Endothelial cell of hepatic sinusoid (primary cell): ENCODE results near the gene HES3.

Source experiments
- in situ Hi-C: cut with HindIII; loops from 2 replicates; pipeline ENCODE4 v1.10.0; 2017; ENCODE audit warnings: low sequenced_read_pairs

HES3 gene

DNA sequence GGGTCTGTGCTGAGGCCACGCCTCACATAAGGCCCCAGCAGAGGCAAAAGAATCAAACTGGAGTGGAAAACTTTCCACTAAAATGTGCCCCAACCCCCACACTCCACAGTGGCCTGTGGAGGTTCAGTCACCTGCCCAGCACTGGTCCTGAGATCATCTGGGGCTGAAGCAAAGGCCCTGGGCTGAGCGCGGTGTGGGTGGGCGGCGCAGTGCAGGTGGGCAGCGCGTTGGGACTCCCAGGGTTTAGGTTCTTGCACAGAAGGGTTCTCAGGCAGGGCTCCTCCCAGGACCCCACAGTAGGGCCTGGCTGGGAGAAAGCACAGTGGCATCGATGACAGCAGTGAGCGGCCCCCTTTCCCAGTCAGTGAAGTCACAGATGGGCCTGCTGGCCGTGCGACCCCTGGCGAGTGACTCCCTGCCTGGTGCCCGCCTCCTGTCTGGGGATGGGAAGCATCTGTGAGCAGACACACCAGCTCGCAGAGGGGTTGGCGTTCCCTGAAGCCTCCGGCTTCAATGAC, 30.7 kb downstream of the HES3 start:
- in situ Hi-C loops: no loop called here

DNA sequence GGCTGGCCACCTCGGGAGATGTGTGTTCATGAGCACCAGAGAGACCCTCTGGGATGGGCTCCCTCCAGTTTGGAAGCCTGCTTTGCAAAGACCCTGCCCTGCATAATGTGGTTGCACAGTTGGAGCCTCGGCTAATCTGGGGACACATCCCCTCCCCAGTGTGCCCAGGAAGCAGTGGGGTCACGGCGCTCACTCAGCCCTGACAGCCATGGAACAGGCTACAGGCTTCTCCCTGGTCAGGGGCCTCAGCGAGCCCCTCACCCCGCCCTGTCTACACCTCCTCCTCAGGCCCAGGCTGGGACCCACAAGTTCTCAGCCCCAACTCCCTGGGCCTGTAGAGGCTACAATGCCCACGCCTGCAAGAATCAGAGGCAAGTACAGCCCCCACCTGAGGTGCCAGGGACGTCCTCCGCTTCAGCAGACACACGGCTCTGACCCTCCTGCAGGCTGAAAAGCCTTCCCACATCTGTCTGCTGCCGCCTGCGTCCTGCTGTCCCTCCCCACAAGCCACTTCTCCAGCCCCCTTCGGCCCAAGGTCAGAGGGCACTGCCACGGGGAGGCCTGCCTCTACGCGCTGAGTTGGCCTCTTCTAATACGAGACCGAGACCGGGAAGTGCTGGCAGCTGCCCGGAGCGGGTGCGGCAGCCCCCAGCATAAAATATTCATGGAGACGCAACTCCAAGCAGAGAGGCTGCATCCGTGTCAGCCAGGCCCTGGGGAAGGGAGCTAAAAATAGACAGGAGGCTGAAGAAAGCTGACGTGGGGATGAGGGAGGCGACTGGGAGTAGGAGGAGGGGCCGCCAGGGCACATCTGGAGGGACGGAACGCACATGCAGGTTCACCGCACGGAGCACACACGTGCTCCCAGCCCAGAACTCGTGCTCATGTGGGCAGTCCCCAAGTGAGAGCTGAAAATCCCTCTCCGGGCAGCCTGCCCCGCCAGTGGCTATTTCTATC, 32.1 kb downstream of the HES3 start:
- in situ Hi-C loops: no loop called here

DNA sequence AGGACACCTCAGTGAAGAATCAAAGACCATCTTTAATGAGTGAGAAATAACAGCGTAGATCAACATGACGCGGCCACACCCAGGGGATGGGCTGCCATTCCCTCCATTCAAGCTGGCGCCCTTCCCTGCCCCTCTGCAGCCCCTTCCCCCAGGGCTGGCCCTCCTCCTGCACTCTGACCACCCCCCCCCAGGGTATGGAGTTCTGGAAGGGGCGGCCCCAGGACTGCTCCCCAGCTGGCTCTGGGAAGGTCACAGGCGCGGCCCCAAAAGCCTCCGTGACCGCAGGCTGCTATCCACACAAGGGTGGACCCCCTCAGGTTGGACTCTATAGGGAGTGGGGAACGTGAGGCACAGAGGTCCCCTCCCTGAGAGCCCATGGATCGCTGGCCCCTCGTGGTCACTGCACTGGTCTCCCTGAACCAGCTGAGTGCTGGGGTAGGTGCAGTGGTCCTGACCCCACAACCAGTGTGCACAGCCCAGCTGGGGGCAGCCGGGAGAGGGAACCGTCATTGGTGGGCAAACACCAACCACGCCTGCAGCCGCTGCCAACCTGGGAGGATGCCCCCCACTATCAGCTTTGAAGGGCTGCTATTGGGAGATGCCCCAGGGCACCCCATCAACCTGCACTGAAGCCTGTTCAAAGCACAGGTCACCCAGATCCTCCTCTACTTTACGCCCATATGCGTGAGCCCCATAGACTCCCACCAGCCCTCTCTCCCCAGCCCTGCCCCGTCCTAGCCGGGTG, 33.0 kb downstream of the HES3 start:
- in situ Hi-C loops: no loop called here

DNA sequence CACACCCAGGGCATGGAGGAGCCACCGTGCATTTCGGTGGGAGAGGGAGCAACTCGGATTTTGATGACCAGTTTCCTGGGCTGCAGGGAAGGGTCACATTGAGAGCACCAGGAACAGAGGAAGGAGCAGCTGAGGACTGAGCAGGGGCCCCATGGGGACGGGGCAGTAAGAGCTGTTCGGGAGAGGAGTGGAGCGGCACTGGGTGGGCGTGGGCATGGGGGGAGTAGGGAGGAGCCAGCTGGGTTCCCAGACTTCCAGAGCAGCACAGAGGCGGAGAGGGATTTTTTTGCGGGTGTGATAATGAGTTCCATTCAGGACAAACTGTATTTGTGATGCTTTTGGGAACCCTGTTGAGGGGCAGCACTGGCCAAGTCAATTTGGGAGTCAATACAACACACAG, 34.3 kb downstream of the HES3 start:
- in situ Hi-C loops: no loop called here

DNA sequence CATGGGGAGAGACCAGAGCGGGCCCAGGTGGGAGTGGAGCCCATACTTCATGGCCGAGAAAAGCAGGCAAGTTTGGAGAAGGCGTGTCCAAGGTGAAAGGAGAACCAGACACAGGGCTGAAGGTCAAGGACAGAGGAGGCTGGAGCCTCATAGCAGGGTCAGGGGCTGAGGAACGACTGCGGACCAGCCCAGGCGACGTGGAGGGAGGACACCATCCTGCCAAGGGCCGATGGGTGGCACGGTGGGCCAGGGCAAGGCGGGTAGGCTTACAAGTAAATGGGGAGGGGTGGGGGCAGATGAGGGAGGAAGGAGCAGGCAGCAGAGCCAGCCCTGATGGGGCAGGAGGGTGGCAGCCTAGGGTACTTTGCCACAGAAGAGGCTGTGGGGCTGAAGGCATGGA, 35.1 kb downstream of the HES3 start:
- in situ Hi-C loops: no loop called here

DNA sequence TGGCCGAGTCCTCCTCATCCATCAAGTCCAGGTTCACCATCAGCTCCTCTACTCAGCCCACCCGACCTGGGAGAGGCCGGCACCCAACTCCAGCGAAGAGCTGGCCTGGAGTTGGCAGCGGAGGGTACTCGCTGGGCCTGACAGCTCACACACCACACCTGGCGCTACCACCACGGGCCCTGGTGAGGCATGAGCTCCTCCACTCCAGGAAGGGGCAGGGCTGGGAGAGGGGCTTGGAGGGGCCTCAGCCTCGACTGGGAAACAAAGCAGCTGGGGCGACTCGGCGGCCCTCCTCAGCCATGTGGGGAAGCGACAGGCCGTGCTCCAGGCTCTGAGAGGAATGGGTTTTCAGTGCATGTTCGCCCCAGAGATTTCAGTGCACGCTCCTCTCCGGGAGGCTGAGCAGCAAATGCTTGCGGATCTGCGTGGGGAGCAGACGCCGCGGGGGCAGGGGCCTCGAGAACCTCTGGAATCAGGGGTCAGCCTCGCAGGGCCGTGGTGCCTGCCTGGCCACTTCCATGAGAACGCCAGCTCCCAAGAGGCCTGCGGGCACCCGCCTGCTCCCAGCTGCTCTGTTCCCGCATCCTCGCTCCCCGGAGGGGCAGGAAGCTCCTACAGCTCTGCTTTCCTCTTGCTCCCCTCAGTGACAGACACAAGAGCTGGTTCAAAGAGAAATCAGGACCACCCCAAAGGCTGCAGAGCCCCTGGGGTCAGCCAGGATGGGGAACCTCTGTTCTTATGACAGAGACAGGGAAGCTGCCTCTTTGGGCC, 35.8 kb downstream of the HES3 start:
- in situ Hi-C loops: no loop called here

DNA sequence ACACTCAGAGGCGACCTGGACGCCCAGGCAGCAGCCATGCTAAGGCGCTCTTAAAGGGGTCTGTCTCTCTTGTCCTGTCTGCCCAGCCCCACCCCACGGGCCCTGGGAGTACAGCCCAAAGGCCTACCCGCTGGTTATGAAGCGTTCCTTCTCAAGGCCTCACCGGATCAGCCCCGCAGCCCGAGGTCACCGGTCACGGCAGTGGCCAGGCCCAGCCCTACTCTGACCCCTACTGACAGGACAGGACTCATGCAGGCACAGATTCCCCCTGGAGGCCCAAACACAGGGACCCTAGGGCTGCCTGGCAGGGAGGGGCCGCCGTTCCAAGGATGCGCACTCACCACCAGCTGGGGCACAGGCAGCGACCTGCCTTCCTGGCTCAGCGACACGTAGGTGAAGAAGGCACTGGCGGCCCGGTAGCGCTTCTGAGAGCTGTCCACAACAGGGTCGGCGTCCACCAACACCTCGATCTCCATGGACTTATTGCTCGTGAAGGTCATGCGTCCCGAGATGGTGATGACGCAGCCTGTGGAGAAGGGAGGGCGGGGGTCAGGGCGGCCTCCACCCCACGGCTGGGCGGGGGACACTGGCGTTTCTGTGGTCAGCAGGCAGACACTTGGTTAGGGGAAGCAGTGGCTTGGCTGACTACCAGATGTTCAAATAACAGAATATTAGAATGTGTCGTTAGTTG, 36.9 kb downstream of the HES3 start:
- in situ Hi-C loops: no loop called here

DNA sequence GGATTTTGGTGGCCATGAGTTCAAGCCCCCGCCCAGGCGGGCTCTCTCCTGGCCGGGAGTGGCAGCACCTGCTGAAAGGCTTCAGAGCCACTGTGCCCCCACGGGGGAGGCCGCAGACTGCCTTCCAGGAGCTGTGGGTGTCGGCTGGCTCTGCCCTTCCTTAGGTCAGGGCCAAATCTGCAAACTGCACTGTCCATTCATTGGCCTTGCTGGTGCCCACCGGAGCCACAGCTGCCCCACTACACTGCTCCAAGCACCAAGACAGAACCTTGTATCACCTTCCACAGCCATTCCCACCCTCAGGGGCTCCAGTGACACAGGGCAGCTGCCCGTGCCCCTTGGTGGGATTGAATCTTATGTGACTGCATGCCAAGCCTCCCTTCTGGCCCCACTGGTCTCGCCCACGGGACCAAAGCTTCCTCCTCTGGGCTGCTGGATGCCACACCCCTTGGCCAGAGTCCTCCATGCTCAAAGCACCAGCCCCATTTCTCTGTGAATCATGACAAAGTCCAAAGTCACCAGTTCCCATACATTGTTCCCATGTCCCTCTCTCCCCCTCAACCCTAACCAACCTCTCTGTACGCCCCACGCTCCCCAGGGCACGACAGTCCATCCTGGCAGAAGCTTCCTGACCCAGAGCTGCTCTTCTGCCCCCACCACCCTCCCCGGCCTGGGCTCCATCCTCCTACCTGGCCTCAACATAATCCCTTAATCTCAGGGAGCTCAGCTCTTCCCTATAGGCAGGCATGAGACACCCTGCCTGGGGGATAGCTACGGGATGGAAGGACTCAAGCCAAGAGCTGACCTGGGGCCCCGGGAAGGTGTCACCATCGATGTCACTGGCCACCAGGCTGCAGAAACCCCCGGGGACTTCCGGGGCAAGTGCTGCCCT, 37.8 kb downstream of the HES3 start:
- in situ Hi-C loops: no loop called here

DNA sequence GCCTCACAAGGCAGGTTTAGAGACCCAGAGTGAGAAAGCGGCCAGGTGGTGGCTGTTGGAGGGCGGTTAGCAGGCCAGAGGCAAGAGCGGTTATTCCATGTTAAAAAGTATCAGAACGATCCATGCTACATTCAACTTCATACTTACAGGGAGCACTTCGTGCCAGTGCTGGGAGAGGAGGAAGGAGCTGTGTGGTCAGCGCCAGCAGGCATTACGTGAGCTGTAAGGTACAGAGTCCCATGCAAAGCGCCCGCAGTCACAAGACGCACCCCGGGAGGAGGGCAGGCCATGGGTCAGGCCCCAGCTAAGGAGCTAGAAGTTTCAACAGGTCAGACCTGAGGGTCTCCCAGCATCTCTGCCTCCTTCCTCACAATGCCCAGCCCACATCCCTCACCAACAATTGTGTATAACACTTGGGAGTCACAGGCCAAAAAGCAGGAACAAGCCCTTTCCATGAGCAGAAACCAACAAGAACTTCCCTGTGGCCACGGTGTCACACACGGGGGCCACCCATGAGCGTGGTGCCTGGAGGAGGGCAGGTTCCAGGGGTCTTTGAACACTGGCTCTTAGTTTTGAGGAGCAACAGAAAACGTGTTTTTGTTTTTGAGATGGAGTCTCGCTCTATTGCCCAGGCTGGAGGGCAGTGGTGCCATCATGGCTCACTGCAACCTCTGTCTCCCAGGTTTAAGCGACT, 38.7 kb downstream of the HES3 start:
- in situ Hi-C loops: no loop called here

DNA sequence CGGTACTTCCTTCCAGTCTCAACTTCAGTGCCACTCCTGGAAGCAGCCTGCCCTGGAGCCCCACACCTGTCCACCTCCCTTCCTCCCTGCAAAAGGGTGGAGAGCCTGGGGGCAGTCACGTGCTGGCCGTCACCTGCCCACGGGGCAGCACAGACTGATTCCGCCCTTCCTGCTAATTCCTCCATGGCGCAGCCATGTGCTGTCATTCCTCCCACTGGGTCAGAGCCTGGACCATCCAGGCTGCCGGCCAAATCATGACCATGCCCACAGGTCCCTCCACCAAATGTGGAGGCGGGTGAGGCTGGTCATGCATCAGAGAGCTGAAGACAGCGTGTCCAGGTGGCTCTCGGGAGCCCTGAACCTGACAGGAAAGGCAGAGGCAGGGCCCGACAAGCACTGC, 41.4 kb downstream of the HES3 start:
- in situ Hi-C loops: no loop called here

DNA sequence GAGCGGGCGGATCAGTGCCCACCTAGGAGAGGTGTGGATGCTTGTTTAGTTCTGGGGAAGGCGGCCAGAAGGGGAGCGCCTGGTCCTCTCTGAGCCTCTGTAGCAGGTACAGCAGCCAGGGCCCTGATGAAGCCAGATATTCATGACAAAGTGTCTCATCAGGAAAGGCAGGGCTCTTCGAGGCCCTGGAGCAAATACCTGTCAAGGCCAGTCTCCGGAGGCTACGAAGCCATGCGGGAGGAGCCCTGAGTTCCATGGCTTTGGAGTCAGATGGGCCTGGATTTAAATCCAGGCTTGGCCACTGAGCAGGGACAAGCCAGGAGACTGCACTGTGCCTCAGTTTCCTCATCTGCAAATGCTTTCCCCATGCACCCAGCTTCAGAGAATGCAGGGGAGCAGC, 42.3 kb downstream of the HES3 start:
- in situ Hi-C loops: no loop called here

DNA sequence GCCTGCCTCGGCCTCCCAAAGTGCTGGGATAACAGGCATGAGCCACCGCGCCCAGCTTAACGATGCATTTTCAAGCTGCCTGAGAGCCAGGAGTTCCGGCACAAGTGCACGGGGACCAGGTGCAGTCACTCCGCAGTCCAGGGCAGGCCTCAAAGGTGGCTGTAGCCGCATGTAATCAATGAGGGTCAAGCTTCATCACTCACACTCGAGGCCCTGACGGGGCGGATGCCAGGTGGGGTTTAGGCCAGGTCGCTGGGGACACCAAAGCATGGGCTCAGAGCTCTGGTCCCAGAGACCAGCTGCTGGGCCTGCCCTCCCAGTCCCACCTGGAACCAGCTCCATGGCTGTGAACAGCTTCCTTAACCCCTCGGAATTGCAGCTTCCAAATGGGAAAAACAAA, 43.0 kb downstream of the HES3 start:
- in situ Hi-C loops: no loop called here

DNA sequence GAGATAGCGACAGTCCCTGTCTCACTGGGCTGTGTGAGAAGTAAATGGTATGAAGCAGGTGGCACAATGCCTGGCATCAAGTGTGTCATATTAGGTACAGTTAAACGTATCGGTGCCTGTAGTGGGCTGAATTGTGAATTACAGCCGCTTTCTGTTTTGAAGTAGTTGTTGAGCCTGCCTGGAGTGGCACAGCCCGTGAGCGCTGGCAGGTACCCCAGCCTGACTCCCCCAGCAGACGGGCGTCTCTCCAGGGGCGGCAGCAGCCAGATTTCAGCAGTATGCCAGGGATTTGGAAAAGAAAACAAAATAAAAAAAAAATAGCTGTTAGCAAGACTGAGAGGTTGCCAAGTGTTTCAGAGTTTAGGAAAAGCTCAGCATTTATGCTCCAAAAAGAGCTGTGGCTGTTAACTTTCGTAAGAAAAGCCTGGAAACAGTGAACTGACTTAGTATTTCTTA, 43.5 kb downstream of the HES3 start:
- in situ Hi-C loops: no loop called here

DNA sequence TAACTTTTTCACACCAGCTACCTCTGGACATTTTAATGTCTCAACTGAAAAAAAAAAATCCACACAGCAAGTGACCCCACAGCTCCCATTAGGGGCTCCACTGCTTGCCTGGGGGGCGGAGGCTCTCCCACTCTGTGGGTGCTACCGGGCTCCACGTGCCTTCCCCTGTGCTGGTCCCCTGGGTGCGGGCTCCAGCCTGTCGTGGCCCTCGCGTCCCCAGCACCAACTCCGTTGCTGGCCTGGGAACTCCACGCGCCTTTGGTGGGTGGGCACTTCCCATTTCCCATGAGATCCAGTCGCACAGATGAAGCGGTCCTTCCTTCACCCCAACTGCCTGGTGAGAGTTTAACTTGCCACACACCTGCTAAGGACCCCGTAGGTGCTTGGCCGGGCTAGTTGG, 44.0 kb downstream of the HES3 start:
- in situ Hi-C loops: no loop called here

DNA sequence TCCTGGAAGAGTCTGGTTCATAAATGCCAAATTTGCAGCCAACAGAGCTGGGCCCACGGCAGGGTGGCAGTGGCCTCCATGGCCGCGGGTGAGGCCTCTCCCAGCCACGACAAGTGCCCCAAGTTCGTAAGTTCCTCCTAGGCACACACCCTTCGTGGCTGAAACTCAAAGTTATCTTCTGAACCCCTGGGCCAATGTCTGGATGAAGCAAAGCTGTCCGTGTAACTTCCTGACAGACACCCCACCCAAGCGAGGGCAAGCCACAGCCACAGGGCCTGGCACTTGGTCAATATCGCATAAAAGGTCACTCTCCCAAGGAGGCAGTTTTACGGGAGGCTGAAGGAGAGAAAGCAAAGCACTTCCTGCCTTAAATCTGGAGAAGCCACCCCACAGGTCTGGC, 44.7 kb downstream of the HES3 start:
- in situ Hi-C loops: no loop called here

DNA sequence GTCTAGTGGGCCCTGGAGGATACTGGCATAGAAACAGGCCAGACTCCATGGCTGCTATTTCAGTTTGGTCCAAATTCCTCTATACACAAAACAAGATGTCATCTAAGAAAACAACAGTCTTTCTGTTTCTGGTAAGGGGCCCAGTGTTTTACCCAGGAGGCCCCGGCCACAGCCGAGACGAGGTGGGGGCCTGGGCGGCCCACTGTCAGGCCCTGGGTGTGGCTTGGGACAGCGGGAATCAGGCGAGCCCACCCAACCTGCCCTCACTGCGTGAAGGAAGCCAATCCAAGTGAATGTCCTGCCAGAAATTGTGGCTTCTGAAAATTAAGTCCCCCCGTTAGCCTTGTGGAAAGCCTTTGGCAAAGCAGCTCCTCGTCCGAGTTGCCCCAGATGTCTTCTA, 48.1 kb downstream of the HES3 start:
- in situ Hi-C loops: no loop called here

DNA sequence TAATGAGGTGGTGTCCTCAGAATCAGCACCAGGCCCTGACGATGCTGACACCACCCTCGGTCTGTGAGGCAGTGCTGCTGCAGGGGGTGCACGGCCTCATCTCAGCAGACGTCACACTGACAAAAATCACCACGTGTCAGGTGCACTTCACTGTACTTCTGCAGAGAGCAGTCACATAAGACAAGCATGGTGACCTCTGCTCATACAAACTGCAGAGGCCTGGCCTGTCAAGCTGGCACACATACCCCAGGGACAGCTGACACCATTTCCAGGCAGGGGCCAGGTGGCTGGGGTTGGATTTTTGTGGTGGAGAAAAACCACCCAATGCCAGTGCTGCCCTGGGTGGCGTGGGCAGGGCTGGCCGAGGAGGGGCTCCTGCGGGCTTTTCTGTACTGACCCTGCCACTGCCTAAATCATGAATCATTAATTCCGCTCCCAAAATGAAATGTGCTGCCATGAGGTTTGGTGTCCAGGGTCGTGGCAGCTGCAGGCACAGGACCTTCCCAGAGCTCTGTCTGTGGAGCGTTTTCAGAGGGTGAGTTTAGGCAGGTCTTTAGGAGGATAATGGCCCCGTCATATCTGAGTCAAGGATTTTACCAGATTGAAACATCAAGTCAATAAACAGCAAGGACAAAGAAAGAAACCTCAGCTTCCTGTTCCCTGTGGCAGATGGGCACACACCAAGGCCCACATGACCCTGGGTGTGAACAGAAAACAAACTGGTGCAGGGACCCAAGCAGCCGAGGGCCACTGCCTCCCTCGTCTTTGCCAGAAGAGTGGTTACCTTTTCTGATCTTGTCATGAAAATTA, 50.3 kb downstream of the HES3 start:
- in situ Hi-C loops: no loop called here

DNA sequence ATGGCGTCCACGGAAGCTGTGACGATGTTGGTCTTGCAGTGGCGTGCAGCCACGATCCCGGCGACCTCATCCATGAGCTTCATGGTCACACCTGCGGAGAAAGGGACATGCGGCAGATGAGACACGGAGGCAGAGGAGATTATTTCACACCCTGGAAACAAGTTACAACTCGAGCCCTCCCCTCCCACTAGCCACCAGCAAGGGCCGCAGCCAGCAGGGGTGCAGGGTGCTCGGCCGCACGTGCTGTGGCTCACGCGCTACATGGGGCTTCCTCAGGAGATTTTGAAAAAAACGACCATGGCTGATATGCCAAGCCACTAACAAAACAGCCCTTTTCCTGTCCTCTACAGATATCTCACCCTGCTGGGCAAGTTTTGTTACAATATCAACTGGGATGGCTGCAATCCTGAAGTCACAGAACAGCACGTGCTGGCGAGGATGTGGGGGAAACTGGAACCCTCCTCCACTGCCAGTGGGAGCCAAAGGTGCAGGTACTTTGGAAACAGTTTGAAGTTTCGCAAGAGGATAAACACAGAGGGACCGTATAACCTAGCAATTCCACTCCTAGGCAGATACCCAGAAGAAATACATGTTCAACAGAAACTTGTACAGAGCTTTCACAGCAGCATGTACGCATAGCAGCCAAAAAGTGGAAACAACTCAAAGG, 51.0 kb downstream of the HES3 start:
- in situ Hi-C loops: no loop called here
